ENCODE results near the gene PHLPP1.

Gene PHLPP1

DNA sequence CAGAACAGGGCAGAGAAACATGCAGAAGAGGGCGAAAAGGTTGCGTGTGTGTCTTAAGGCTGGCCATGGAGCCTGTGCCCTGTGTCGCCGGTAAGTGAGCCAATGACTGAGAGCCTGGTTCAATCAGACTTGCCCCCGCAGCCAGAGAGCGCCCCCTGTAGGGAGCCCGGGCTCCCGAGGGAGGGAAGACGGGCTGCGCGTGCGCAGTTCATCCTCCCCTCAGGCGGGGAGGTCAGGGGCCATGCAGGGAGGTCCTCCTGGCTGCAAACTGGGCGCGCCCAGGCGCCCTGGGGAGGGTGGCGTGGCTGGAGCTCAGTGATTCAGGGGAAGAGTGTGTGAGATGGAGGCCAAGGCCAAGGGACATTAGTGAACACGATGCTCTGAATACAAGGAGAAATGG, 276.6 kb downstream of the PHLPP1 start:
- no peak for DNase-seq (ENCODE audit: low spot score)
- H3K4ac ChIP-seq (ENCODE audit: low read length) = no peak overlapping the region
- WGBS, 2 donors (ENCODE audit: extremely low coverage in 2 of 2, insufficient read length in 2 of 2, insufficient replicate concordance in 1 of 2) = no CpG with 5 or more reads among the region's 18 CpGs
- H2BK15ac ChIP-seq (ENCODE audit: low read length) = no peak overlapping the region
- H2AFZ ChIP-seq (ENCODE audit: low read length) = no peak overlapping the region
- no peaks in the 10 kb centered on the region for H3K9me3 ChIP-seq (replicated peaks in 1 of 2; ENCODE audit: control insufficient read depth in 2 of 2, insufficient read depth in 1 of 2, low read depth in 1 of 2, low read length in 2 of 2)
- peak overlapping the region; percentile 56 for H2AK5ac ChIP-seq (ENCODE audit: low read depth, low read length)
- H4K91ac ChIP-seq (ENCODE audit: low read depth, low read length, poor library complexity) = no peak overlapping the region
- no peaks in the 10 kb centered on the region for H3K79me1 ChIP-seq (ENCODE audit: low read depth, low read length)
- no peak overlapping the region for H2BK12ac ChIP-seq (ENCODE audit: low read length)
- H3K23ac ChIP-seq (ENCODE audit: low read depth, low read length, poor library complexity) = peak overlapping the region; percentile 29
- H3K27ac ChIP-seq (replicated peaks; ENCODE audit: low read length) = no peak overlapping the region
- no peaks in the 10 kb centered on the region for H3K36me3 ChIP-seq (replicated peaks in 1 of 2; ENCODE audit: control insufficient read depth in 2 of 2, insufficient read depth in 2 of 2, low read length in 2 of 2)
- peak overlapping the region; percentile 1 for H3K9ac ChIP-seq (ENCODE audit: low read depth, low read length, poor library complexity)
- no peak overlapping the region for H2BK120ac ChIP-seq (ENCODE audit: low read depth, low read length)
- peaks cover 0 to 7% of the 10 kb centered on the region in 2 donors for H3K4me1 ChIP-seq (ENCODE audit: control insufficient read depth in 2 of 2, insufficient read depth in 1 of 2, low read depth in 1 of 2, low read length in 2 of 2)
- H2BK5ac ChIP-seq (ENCODE audit: low read length) = no peak overlapping the region
- no peak overlapping the region for H3K4me2 ChIP-seq (ENCODE audit: insufficient read depth, low read length, poor library complexity, severe bottlenecking)
- no peak overlapping the region for H3K18ac ChIP-seq (ENCODE audit: low read length)
- H3K14ac ChIP-seq (ENCODE audit: low read length) = peak overlapping the region; percentile 91
- H3K4me3 ChIP-seq (ENCODE audit: low read length in 2 of 2) = no peak overlapping the region
- H4K8ac ChIP-seq (ENCODE audit: low read depth, low read length) = no peak overlapping the region
- H3K27me3 ChIP-seq (ENCODE audit: control insufficient read depth in 3 of 3, insufficient read depth in 3 of 3, low read depth in 1 of 3, low read length in 3 of 3) = no peaks in the 10 kb centered on the region

DNA sequence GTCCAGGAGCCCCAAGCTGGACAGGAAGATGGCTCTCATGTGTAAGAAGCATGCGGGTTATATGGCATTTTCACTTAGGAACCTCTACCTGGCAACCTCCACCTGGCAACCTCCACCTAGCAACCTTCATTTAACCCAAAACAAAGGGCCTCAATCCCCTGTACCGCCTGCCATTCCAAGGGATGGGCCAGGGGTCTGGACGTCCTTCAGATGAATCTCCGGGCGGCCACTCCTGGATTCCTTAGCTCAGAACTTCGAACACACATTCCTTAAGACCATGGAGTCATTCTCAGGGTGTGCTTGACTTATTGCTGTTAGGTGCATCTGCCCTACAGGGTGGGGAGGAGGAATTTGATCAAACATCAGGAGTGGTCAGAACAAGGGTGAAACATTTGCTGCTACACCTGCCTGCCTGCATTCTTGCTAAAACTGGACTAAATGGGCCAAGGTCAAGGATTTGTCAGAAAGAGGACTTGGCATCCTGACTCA, 277.6 kb downstream of the PHLPP1 start:
- Histone ChIP-seq H3K27me3 (ENCODE audit: control insufficient read depth in 3 of 3, insufficient read depth in 3 of 3, low read depth in 1 of 3, low read length in 3 of 3) (no peaks in the 10 kb centered on the region), H2AFZ (ENCODE audit: low read length) (no peak overlapping the region), H3K27ac (replicated peaks; ENCODE audit: low read length) (no peak overlapping the region), H3K79me1 (ENCODE audit: low read depth, low read length) (no peaks in the 10 kb centered on the region), H3K9me3 (replicated peaks in 1 of 2; ENCODE audit: control insufficient read depth in 2 of 2, insufficient read depth in 1 of 2, low read depth in 1 of 2, low read length in 2 of 2) (no peaks in the 10 kb centered on the region), H3K18ac (ENCODE audit: low read length) (no peak overlapping the region), H3K9ac (ENCODE audit: low read depth, low read length, poor library complexity) (no peak overlapping the region), H2BK12ac (ENCODE audit: low read length) (no peak overlapping the region), H4K8ac (ENCODE audit: low read depth, low read length) (no peak overlapping the region), H3K36me3 (replicated peaks in 1 of 2; ENCODE audit: control insufficient read depth in 2 of 2, insufficient read depth in 2 of 2, low read length in 2 of 2) (no peaks in the 10 kb centered on the region), H2BK120ac (ENCODE audit: low read depth, low read length) (no peak overlapping the region), H3K4me1 (ENCODE audit: control insufficient read depth in 2 of 2, insufficient read depth in 1 of 2, low read depth in 1 of 2, low read length in 2 of 2) (peaks cover 0 to 7% of the 10 kb centered on the region in 2 donors), H3K4me3 (ENCODE audit: low read length in 2 of 2) (no peak overlapping the region), H4K91ac (ENCODE audit: low read depth, low read length, poor library complexity) (no peak overlapping the region), H2BK5ac (ENCODE audit: low read length) (no peak overlapping the region), H3K4ac (ENCODE audit: low read length) (no peak overlapping the region), H2BK15ac (ENCODE audit: low read length) (no peak overlapping the region), H2AK5ac (ENCODE audit: low read depth, low read length) (no peak overlapping the region), H3K4me2 (ENCODE audit: insufficient read depth, low read length, poor library complexity, severe bottlenecking) (no peak overlapping the region), H3K14ac (ENCODE audit: low read length) (no peak overlapping the region), H3K23ac (ENCODE audit: low read depth, low read length, poor library complexity) (no peak overlapping the region)
- DNase-seq (ENCODE audit: low spot score) = no peak
- WGBS, 2 donors (ENCODE audit: extremely low coverage in 2 of 2, insufficient read length in 2 of 2, insufficient replicate concordance in 1 of 2) = no CpG with 5 or more reads among the region's 6 CpGs

DNA sequence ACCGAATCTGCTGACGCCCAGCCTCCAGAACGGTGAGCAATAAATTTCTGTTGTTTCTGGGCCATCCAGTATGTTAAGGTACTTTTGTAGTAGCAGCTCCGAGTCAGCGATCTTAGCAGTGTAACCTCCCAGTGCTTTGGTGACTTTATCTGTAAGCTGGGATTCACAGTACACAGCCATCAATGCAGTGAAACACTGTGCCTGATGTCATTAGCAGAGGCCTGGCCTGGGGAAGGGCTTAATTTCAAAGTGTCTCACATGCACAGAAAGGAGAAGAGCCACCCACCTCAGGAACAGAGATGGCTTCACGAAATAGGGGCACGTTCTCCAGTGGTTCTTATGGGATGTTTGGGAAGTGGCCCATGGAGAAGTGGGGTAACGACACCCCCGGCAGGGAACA, 281.2 kb downstream of the PHLPP1 start:
- Histone ChIP-seq H3K4me1 (ENCODE audit: control insufficient read depth in 2 of 2, insufficient read depth in 1 of 2, low read depth in 1 of 2, low read length in 2 of 2) (peaks cover 0 to 2% of the 10 kb centered on the region in 2 donors), H2BK15ac (ENCODE audit: low read length) (no peak overlapping the region), H2AK5ac (ENCODE audit: low read depth, low read length) (no peak overlapping the region), H3K4ac (ENCODE audit: low read length) (no peak overlapping the region), H2AFZ (ENCODE audit: low read length) (peak overlapping the region; percentile 12), H3K9ac (ENCODE audit: low read depth, low read length, poor library complexity) (no peak overlapping the region), H3K9me3 (replicated peaks in 1 of 2; ENCODE audit: control insufficient read depth in 2 of 2, insufficient read depth in 1 of 2, low read depth in 1 of 2, low read length in 2 of 2) (no peaks in the 10 kb centered on the region), H3K79me1 (ENCODE audit: low read depth, low read length) (no peaks in the 10 kb centered on the region), H3K4me3 (ENCODE audit: low read length in 2 of 2) (no peak overlapping the region), H4K91ac (ENCODE audit: low read depth, low read length, poor library complexity) (no peak overlapping the region), H3K36me3 (replicated peaks in 1 of 2; ENCODE audit: control insufficient read depth in 2 of 2, insufficient read depth in 2 of 2, low read length in 2 of 2) (no peaks in the 10 kb centered on the region), H3K23ac (ENCODE audit: low read depth, low read length, poor library complexity) (no peak overlapping the region), H2BK12ac (ENCODE audit: low read length) (no peak overlapping the region), H3K4me2 (ENCODE audit: insufficient read depth, low read length, poor library complexity, severe bottlenecking) (no peak overlapping the region), H4K8ac (ENCODE audit: low read depth, low read length) (no peak overlapping the region), H3K27ac (replicated peaks; ENCODE audit: low read length) (no peak overlapping the region), H2BK5ac (ENCODE audit: low read length) (no peak overlapping the region), H3K27me3 (ENCODE audit: control insufficient read depth in 3 of 3, insufficient read depth in 3 of 3, low read depth in 1 of 3, low read length in 3 of 3) (no peaks in the 10 kb centered on the region), H3K18ac (ENCODE audit: low read length) (peak overlapping the region; percentile 18), H2BK120ac (ENCODE audit: low read depth, low read length) (no peak overlapping the region), H3K14ac (ENCODE audit: low read length) (no peak overlapping the region)
- DNase-seq (ENCODE audit: low spot score) = no peak
- no CpG with 5 or more reads among the region's 9 CpGs for WGBS, 2 donors (ENCODE audit: extremely low coverage in 2 of 2, insufficient read length in 2 of 2, insufficient replicate concordance in 1 of 2)

DNA sequence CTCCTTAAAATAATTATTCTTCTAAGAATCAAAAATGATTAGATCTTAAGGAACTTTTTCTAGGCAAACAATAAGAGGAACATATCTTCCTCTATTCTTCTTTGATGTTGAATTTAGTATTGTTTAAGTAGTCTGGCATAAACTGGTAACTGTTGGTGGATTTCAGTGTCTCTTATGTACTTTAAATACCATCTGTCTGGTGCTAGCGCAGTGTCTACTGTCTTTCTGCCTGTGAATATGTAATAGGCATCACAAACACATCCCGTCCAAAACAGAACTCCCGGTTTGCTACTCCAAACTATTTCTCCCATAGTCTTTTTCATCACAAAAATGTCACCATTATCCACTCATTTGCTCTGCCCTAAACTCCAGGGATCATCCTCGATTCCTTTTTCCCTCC, 281.7 kb downstream of the PHLPP1 start:
- no peak overlapping the region for H3K23ac ChIP-seq (ENCODE audit: low read depth, low read length, poor library complexity)
- H2AFZ ChIP-seq (ENCODE audit: low read length) = peak overlapping the region; percentile 12
- no peak overlapping the region for H3K4me3 ChIP-seq (ENCODE audit: low read length in 2 of 2)
- no peak overlapping the region for H3K4ac ChIP-seq (ENCODE audit: low read length)
- H3K79me1 ChIP-seq (ENCODE audit: low read depth, low read length) = no peaks in the 10 kb centered on the region
- no peak overlapping the region for H2BK120ac ChIP-seq (ENCODE audit: low read depth, low read length)
- H3K18ac ChIP-seq (ENCODE audit: low read length) = no peak overlapping the region
- no peaks in the 10 kb centered on the region for H3K27me3 ChIP-seq (ENCODE audit: control insufficient read depth in 3 of 3, insufficient read depth in 3 of 3, low read depth in 1 of 3, low read length in 3 of 3)
- no peak overlapping the region for H3K9ac ChIP-seq (ENCODE audit: low read depth, low read length, poor library complexity)
- H2BK12ac ChIP-seq (ENCODE audit: low read length) = no peak overlapping the region
- H2BK15ac ChIP-seq (ENCODE audit: low read length) = no peak overlapping the region
- H4K91ac ChIP-seq (ENCODE audit: low read depth, low read length, poor library complexity) = no peak overlapping the region
- H2BK5ac ChIP-seq (ENCODE audit: low read length) = no peak overlapping the region
- no peak overlapping the region for H3K27ac ChIP-seq (replicated peaks; ENCODE audit: low read length)
- WGBS, 2 donors (ENCODE audit: extremely low coverage in 2 of 2, insufficient read length in 2 of 2, insufficient replicate concordance in 1 of 2) = no CpG with 5 or more reads among the region's 4 CpGs
- no peaks in the 10 kb centered on the region for H3K36me3 ChIP-seq (replicated peaks in 1 of 2; ENCODE audit: control insufficient read depth in 2 of 2, insufficient read depth in 2 of 2, low read length in 2 of 2)
- H3K9me3 ChIP-seq (replicated peaks in 1 of 2; ENCODE audit: control insufficient read depth in 2 of 2, insufficient read depth in 1 of 2, low read depth in 1 of 2, low read length in 2 of 2) = no peaks in the 10 kb centered on the region
- H3K4me1 ChIP-seq (ENCODE audit: control insufficient read depth in 2 of 2, insufficient read depth in 1 of 2, low read depth in 1 of 2, low read length in 2 of 2) = peaks cover 0 to 2% of the 10 kb centered on the region in 2 donors
- H3K4me2 ChIP-seq (ENCODE audit: insufficient read depth, low read length, poor library complexity, severe bottlenecking) = no peak overlapping the region
- H3K14ac ChIP-seq (ENCODE audit: low read length) = no peak overlapping the region
- no peak overlapping the region for H4K8ac ChIP-seq (ENCODE audit: low read depth, low read length)
- DNase-seq (ENCODE audit: low spot score) = no peak
- no peak overlapping the region for H2AK5ac ChIP-seq (ENCODE audit: low read depth, low read length)

Data from neuronal stem cell (in vitro differentiated cells).